Adrenal gland (tissue), 12 donors: ENCODE measurements around the gene TESPA1. TPM values are rescaled to one million over a fixed set of nuclear protein-coding genes. Genes with fewer than 3 reads are reported as not detected.

Experiments used
- DNase-seq, 7 donors: peaks; one replicate each; pipeline ENCODE4 v3.0.0-alpha.2; 2019 to 2020
- H3K27ac ChIP-seq, 5 donors: fragments of 200-600 bp; sonication (generic) in 4 of 5; 1 replicate in 3 of 5; 2 replicates in 2 of 5; pipeline versions ENCODE4 v1.5.1 to v1.8.0; 2016 to 2020; ENCODE audit warnings: mild to moderate bottlenecking in 1 of 5
- H3K27me3 ChIP-seq: fragments of 200-600 bp; 2 replicates; pipeline ENCODE4 v1.8.0; 2021
- H3K36me3 ChIP-seq, 2 donors: fragments of 200-600 bp; replicated peaks in 1 of 2; 1 replicate in 1 of 2; 2 replicates in 1 of 2; pipeline versions ENCODE4 v1.5.1 to v1.8.0; 2018 to 2022
- H3K4me1 ChIP-seq, 2 donors: fragments of 200-600 bp; replicated peaks in 1 of 2; 1 replicate in 1 of 2; 2 replicates in 1 of 2; pipeline versions ENCODE4 v1.5.1 to v1.8.0; 2018 to 2021
- H3K4me3 ChIP-seq, 4 donors: fragments of 200-600 bp; sonication (generic) in 3 of 4; one replicate each; pipeline ENCODE4 v1.5.1; 2016 to 2018
- H3K9me3 ChIP-seq, 3 donors: fragments of 200-600 bp; sonication (generic) in 1 of 3; replicated peaks in 1 of 3; 1 replicate in 2 of 3; 2 replicates in 1 of 3; pipeline versions ENCODE4 v1.5.1 to v1.8.0; 2016 to 2021
- POLR2A ChIP-seq, 2 donors: fragments of 450-650 bp; IDR thresholded peaks; one replicate each; pipeline ENCODE4 v1.6.1; 2017; ENCODE audit warnings: antibody characterized with exemption in 2 of 2, mild to moderate bottlenecking in 2 of 2, moderate library complexity in 1 of 2
- WGBS, 4 donors: extraction: QIAGEN DNeasy Blood & Tissue Kit in 2 of 4; methylation state at CpG; one replicate each; pipeline versions ENCODE4 v1.1.5 to v1.1.7; 2013 to 2017; 5-methylcytosine and 5-hydroxymethylcytosine counted together
- intact Hi-C, 2 donors: fragments of 100-400 bp; cut with DNase I; formaldehyde crosslinking; loops; one replicate each; pipeline versions ENCODE4 v1.14.1 to v1.15.0; 2022 to 2023
- polyA plus RNA-seq, 3 donors: library from polyadenylated mRNA; stranded (reverse); fragments of 200-250 nt in 2 of 3; fragments of 350-450 nt in 1 of 3; fragmentation: Illumina TruSeq in 1 of 3; extraction: RNeasy Lipid Tissue Mini Kit (QIAGEN cat#74804) in 1 of 3; gene quantifications; one replicate each; pipeline ENCODE4 v1.2.3, GENCODE V29; 2013 to 2014
- total RNA-seq, 9 donors: library from RNA; depleted of rRNA in 4 of 9; stranded (reverse); fragments of >200 nt in 4 of 9; fragments of 120-200 nt in 1 of 9; fragmentation: NEBNext Ultra II Directional in 1 of 9; extraction: Animal tissue kit (Norgen Biotek cat#: 25700) in 1 of 9; gene quantifications; one replicate each; pipeline versions ENCODE4 v1.1.0 to v1.2.4, GENCODE V29; 2013 to 2023
- TF ChIP-seq, protein P1 (sequence below), 6 experiments: fragments of 450-650 bp in 4 of 6; fragments of 200-600 bp in 2 of 6; sonication (generic) in 1 of 6; IDR thresholded peaks; 1 replicate in 5 of 6; 2 replicates in 1 of 6; pipeline versions ENCODE4 v1.5.1 to v1.8.0; 2016 to 2021; ENCODE audit warnings: antibody characterized with exemption in 6 of 6, mild to moderate bottlenecking in 2 of 6, moderate library complexity in 1 of 6
- donor health status: healthy with polysubstance abuse.
- donor health status: Bipolar disorder and iron deficiency.
- donor health status: DM: yes; HTN: yes; CAD: no.
- donor health status: DM: no; HTN: no; CAD: no.
- donor health status: DM: no; HTN: no; CAD: no.
- donor health status: DM: yes; HTN: yes; CAD: no.

The TESPA1 gene
- total and polyA plus RNA-seq, 12 donors = 0.11 to 2.0 (median 0.23) TPM; not detected in 3

DNA sequence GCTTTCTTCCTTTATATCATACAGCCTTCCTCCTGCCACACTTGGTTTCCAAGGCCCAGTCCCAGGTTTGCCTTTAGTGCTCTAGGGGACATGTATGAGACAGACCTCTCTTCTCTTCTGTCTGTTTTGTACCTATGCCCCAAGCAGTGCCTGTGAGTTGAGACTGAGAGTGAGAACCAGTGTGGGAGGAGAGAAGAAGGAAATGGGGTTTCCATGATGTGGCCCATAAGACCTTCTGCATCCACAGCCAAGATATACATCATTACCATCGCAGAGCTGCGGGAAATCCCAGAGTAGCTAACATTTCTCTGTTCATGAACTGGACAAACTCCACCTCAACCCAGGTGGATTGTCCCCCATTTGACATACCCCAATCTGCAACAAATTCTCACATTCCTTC, 2.8 kb downstream of the TESPA1 start:
- TF ChIP-seq, protein P1, sequence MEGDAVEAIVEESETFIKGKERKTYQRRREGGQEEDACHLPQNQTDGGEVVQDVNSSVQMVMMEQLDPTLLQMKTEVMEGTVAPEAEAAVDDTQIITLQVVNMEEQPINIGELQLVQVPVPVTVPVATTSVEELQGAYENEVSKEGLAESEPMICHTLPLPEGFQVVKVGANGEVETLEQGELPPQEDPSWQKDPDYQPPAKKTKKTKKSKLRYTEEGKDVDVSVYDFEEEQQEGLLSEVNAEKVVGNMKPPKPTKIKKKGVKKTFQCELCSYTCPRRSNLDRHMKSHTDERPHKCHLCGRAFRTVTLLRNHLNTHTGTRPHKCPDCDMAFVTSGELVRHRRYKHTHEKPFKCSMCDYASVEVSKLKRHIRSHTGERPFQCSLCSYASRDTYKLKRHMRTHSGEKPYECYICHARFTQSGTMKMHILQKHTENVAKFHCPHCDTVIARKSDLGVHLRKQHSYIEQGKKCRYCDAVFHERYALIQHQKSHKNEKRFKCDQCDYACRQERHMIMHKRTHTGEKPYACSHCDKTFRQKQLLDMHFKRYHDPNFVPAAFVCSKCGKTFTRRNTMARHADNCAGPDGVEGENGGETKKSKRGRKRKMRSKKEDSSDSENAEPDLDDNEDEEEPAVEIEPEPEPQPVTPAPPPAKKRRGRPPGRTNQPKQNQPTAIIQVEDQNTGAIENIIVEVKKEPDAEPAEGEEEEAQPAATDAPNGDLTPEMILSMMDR (IDR thresholded peaks at IDR 0.05) = no peak
- TF ChIP-seq POLR2A (IDR thresholded peaks at IDR 0.05) = no peak
- Histone ChIP-seq H3K4me3 (no peak overlapping the region), H3K4me1 (no peaks in the 10 kb centered on the region), H3K9me3 (no peaks in the 10 kb centered on the region), H3K36me3 (no peaks in the 10 kb centered on the region), H3K27ac (no peak overlapping the region), H3K27me3 (no peaks in the 10 kb centered on the region)
- no peak for DNase-seq
- 86 to 100% (median 94%) methylated on average over 2 of the region's 2 CpGs for WGBS, 4 donors
- intact Hi-C loops = no loop called here

DNA sequence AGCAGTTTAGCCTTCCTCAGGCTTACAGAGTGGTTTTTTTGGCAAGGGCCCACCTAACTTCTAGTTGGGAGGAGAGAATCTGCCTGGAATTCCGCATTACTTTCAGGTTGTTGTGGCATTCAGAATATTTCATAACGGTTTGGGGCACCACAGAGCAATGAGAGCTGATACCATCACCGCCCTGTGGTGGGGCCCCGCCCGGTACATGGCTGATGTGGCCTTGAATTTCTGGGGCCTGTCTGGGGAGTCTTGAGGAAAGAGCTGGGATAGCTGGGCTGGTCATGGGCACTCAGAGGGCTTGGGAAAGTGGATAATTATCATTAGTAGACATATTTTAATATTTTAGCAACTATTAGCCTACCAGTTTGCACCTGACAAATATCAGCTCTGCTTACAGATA, 4.2 kb downstream of the TESPA1 start:
- no peaks in the 10 kb centered on the region for H3K27me3 ChIP-seq
- no peaks in the 10 kb centered on the region for H3K4me1 ChIP-seq
- no peak for TF ChIP-seq POLR2A (IDR thresholded peaks at IDR 0.05)
- TF ChIP-seq, protein P1 (IDR thresholded peaks at IDR 0.05) = no peak
- no peaks in the 10 kb centered on the region for H3K9me3 ChIP-seq
- DNase-seq = no peak
- H3K27ac ChIP-seq = no peak overlapping the region
- intact Hi-C loops = no loop called here
- no peak overlapping the region for H3K4me3 ChIP-seq
- WGBS, 4 donors = 74 to 82% (median 79%) methylated on average over 5 of the region's 5 CpGs
- H3K36me3 ChIP-seq = no peaks in the 10 kb centered on the region

DNA sequence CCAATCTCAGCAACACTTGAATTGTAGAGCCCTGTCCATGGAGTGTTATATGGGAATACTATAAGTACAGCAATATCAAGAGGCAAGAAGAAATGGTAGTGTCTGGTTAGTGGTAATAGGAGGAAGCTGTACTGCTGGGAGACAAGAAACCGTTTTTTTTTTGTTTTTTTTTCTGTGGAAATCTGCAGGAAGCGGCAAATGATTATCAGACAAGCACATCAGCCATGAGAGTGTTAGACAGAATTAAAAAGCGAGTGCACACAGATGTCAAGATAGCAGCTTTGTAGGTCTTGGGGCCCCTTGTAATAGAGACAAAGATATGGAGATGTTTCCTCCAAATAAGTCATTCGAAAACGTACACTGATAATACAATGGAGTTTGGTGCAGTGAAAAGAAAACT, 6.7 kb downstream of the TESPA1 start:
- Histone ChIP-seq H3K4me1 (no peaks in the 10 kb centered on the region), H3K27ac (no peak overlapping the region), H3K4me3 (no peak overlapping the region), H3K36me3 (no peaks in the 10 kb centered on the region), H3K9me3 (no peaks in the 10 kb centered on the region), H3K27me3 (no peaks in the 10 kb centered on the region)
- intact Hi-C loops = no loop called here
- TF ChIP-seq, protein P1 (IDR thresholded peaks at IDR 0.05) = no peak
- TF ChIP-seq POLR2A (IDR thresholded peaks at IDR 0.05) = no peak
- 52 to 58% (median 56%) methylated on average over 5 of the region's 5 CpGs for WGBS, 4 donors
- DNase-seq = no peak

DNA sequence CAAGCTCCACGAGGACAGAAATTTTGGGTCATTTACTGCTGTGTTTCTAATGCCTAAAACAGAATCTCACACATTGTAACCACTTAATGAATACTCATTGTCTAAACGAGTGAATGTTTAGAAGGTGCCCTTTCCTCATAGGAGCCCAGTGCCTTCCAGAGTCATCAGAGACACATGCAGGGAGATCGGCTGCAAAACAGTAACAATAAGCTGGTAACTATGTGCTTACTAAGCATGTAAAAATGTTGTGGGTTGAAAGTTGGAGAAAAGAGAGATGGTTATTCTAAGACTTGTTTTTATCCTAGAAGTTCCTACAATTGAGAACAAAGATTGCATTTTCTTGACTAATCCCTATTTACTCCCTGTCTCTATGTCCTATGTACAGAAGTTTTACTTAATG, 7.4 kb downstream of the TESPA1 start:
- Histone ChIP-seq H3K27me3 (no peaks in the 10 kb centered on the region), H3K4me3 (no peak overlapping the region), H3K27ac (no peak overlapping the region), H3K36me3 (no peaks in the 10 kb centered on the region), H3K9me3 (no peaks in the 10 kb centered on the region), H3K4me1 (no peaks in the 10 kb centered on the region)
- 46 to 60% (median 51%) methylated on average over 3 of the region's 3 CpGs for WGBS, 4 donors
- no peak for DNase-seq
- TF ChIP-seq, protein P1 (IDR thresholded peaks at IDR 0.05) = no peak
- TF ChIP-seq POLR2A (IDR thresholded peaks at IDR 0.05) = no peak
- intact Hi-C loops = no loop called here
